Measurements from ENCODE around the gene DGKA. TPM values are rescaled to one million over a fixed set of nuclear protein-coding genes. Genes with fewer than 3 reads are reported as not detected.

Gene DGKA
- total RNA-seq, 1 donor from 2014 or later: 70.1 TPM

DNA sequence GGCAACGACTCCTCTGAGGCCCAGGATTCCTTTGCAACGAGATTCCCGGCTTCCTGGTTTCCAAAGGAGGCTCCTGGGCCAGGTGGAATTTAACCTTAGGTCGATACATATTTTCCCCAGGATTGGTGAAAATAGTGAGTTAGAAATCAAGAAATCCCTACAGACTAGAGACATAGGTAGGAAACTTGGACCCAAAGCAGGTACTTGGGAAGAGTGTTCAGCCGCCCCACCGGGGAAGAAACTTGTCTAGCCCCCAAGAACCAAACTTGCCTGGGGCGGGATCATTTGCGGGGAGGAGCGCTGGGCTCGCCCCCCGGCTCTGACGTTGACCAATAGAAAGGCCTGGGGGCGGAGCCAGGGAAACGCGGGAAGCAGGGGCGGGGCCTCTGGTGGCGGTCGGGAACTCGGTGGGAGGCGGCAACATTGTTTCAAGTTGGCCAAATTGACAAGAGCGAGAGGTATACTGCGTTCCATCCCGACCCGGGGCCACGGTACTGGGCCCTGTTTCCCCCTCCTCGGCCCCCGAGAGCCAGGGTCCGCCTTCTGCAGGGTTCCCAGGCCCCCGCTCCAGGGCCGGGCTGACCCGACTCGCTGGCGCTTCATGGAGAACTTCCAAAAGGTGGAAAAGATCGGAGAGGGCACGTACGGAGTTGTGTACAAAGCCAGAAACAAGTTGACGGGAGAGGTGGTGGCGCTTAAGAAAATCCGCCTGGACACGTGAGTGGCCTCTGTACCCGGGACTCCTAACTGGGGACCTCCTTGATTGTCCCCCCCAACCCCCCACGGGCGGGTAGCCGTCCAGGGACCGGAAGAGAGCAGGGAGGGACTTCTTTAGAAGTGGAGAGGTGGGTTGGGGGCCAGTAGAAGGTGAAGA is 35.7 kb downstream of the DGKA start, which contains the start of gene CDK2:
Gene CDK2, plus strand, starts transcription at position 423 of the 874 bp plus-strand sequence. Its CDS starts 179 bp downstream, at position 602.
- Mint-ChIP-seq H3K27ac (ENCODE audit: unreplicated experiment) (peak within 1 kb of the TSS; percentile 86), H3K36me3 (ENCODE audit: unreplicated experiment) (no peaks in the 10 kb centered on the region), H3K4me3 (ENCODE audit: unreplicated experiment) (peak within 1 kb of the TSS; percentile 97), H3K9me3 (ENCODE audit: unreplicated experiment) (no peaks in the 10 kb centered on the region), H3K27me3 (ENCODE audit: unreplicated experiment) (no peaks in the 10 kb centered on the region), H3K4me1 (ENCODE audit: unreplicated experiment) (peaks cover 23% of the 10 kb centered on the region)
- DNase-seq (ENCODE audit: extremely low spot score, unreplicated experiment): peak; percentile 95
- TF ChIP-seq, protein P1, sequence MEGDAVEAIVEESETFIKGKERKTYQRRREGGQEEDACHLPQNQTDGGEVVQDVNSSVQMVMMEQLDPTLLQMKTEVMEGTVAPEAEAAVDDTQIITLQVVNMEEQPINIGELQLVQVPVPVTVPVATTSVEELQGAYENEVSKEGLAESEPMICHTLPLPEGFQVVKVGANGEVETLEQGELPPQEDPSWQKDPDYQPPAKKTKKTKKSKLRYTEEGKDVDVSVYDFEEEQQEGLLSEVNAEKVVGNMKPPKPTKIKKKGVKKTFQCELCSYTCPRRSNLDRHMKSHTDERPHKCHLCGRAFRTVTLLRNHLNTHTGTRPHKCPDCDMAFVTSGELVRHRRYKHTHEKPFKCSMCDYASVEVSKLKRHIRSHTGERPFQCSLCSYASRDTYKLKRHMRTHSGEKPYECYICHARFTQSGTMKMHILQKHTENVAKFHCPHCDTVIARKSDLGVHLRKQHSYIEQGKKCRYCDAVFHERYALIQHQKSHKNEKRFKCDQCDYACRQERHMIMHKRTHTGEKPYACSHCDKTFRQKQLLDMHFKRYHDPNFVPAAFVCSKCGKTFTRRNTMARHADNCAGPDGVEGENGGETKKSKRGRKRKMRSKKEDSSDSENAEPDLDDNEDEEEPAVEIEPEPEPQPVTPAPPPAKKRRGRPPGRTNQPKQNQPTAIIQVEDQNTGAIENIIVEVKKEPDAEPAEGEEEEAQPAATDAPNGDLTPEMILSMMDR (IDR thresholded peaks at IDR 0.05): no peak

DNA sequence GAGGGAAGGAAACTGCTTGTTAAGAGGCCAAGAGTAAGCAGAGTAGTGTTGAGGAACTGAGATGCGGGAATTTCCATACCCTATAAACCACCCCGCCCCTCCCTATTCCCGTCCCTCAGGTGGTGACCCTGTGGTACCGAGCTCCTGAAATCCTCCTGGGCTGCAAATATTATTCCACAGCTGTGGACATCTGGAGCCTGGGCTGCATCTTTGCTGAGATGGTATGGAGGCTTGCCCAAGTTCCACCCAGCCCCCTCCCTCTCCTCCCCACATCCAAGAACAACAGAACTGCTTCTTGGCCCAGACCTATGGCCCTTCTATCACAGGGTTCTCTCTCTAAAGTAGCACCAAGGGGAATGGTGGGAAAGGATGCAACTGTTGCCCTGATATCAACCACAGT is 38.4 kb downstream of the DGKA start:
- Mint-ChIP-seq H3K9me3 (ENCODE audit: unreplicated experiment) (no peaks in the 10 kb centered on the region), H3K36me3 (ENCODE audit: unreplicated experiment) (no peaks in the 10 kb centered on the region), H3K4me1 (ENCODE audit: unreplicated experiment) (peaks cover 23% of the 10 kb centered on the region), H3K27ac (ENCODE audit: unreplicated experiment) (peak overlapping the region; percentile 11), H3K27me3 (ENCODE audit: unreplicated experiment) (no peaks in the 10 kb centered on the region), H3K4me3 (ENCODE audit: unreplicated experiment) (no peak overlapping the region)
- TF ChIP-seq, protein P1 (IDR thresholded peaks at IDR 0.05): no peak
- DNase-seq (ENCODE audit: extremely low spot score, unreplicated experiment): no peak

DNA sequence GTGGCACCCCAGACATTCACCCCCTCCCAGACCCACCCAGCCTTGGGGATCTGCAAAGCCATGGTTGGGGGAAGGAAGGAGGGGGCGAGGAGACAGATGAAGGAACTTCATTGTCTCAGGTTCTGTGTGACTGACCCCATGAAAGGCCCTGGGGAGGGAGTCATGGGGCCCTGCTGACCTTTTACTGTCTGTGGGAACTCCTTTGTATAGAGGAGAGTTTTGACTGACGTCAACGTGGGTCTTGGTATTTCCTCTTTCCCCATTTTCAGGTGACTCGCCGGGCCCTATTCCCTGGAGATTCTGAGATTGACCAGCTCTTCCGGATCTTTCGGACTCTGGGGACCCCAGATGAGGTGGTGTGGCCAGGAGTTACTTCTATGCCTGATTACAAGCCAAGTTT is 39.8 kb downstream of the DGKA start:
- TF ChIP-seq, protein P1 (IDR thresholded peaks at IDR 0.05): no peak
- Mint-ChIP-seq H3K36me3 (ENCODE audit: unreplicated experiment) (no peaks in the 10 kb centered on the region), H3K27me3 (ENCODE audit: unreplicated experiment) (no peaks in the 10 kb centered on the region), H3K27ac (ENCODE audit: unreplicated experiment) (peak overlapping the region; percentile 19), H3K9me3 (ENCODE audit: unreplicated experiment) (no peaks in the 10 kb centered on the region), H3K4me1 (ENCODE audit: unreplicated experiment) (peaks cover 22% of the 10 kb centered on the region), H3K4me3 (ENCODE audit: unreplicated experiment) (no peak overlapping the region)
- no peak for DNase-seq (ENCODE audit: extremely low spot score, unreplicated experiment)

DNA sequence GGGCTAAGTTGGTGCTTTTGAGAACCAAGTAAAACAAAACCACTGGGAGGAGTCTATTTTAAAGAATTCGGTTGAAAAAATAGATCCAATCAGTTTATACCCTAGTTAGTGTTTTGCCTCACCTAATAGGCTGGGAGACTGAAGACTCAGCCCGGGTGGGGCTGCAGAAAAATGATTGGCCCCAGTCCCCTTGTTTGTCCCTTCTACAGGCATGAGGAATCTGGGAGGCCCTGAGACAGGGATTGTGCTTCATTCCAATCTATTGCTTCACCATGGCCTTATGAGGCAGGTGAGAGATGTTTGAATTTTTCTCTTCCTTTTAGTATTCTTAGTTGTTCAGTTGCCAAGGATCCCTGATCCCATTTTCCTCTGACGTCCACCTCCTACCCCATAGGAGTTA is 41.1 kb downstream of the DGKA start:
- Mint-ChIP-seq H3K27ac (ENCODE audit: unreplicated experiment) (no peak overlapping the region), H3K27me3 (ENCODE audit: unreplicated experiment) (no peaks in the 10 kb centered on the region), H3K36me3 (ENCODE audit: unreplicated experiment) (no peaks in the 10 kb centered on the region), H3K4me1 (ENCODE audit: unreplicated experiment) (peaks cover 16% of the 10 kb centered on the region), H3K4me3 (ENCODE audit: unreplicated experiment) (no peak overlapping the region), H3K9me3 (ENCODE audit: unreplicated experiment) (no peaks in the 10 kb centered on the region)
- DNase-seq (ENCODE audit: extremely low spot score, unreplicated experiment): no peak
- TF ChIP-seq, protein P1 (IDR thresholded peaks at IDR 0.05): no peak

DNA sequence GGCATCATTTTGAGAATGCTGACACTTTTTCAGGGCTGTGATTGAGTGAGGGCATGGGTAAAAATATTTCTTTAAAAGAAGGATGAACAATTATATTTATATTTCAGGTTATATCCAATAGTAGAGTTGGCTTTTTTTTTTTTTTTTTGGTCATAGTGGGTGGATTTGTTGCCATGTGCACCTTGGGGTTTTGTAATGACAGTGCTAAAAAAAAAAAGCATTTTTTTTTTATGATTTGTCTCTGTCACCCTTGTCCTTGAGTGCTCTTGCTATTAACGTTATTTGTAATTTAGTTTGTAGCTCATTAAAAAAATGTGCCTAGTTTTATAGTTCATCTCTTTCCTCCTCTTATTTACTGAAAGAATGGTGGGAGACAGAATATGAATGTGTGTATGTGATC is 41.5 kb downstream of the DGKA start:
- Mint-ChIP-seq H3K9me3 (ENCODE audit: unreplicated experiment) (no peaks in the 10 kb centered on the region), H3K27ac (ENCODE audit: unreplicated experiment) (no peak overlapping the region), H3K36me3 (ENCODE audit: unreplicated experiment) (no peaks in the 10 kb centered on the region), H3K27me3 (ENCODE audit: unreplicated experiment) (no peaks in the 10 kb centered on the region), H3K4me3 (ENCODE audit: unreplicated experiment) (no peak overlapping the region), H3K4me1 (ENCODE audit: unreplicated experiment) (peaks cover 15% of the 10 kb centered on the region)
- TF ChIP-seq, protein P1 (IDR thresholded peaks at IDR 0.05): no peak
- no peak for DNase-seq (ENCODE audit: extremely low spot score, unreplicated experiment)

All from osteocyte (in vitro differentiated cells).